Middle frontal gyrus (tissue), 1 donor: ENCODE measurements around the gene PPP1R1C.
A peak's percentile ranks its signal among the peaks of the same experiment; 100 is the strongest.

Source experiments
- DNase-seq: peaks from one replicate; pipeline ENCODE4 v3.0.0-alpha.2; 2015; ENCODE audit warnings: low spot score; ENCODE audit errors: extremely low spot score

Gene PPP1R1C

GRCh38 chr2:182062329-182062972 is 76.8 kb downstream of the PPP1R1C start:
- DNase-seq: no peak

- no peak for DNase-seq
Measured at GRCh38 chr2:182064019-182064778, 78.5 kb downstream of the PPP1R1C start.

DNA sequence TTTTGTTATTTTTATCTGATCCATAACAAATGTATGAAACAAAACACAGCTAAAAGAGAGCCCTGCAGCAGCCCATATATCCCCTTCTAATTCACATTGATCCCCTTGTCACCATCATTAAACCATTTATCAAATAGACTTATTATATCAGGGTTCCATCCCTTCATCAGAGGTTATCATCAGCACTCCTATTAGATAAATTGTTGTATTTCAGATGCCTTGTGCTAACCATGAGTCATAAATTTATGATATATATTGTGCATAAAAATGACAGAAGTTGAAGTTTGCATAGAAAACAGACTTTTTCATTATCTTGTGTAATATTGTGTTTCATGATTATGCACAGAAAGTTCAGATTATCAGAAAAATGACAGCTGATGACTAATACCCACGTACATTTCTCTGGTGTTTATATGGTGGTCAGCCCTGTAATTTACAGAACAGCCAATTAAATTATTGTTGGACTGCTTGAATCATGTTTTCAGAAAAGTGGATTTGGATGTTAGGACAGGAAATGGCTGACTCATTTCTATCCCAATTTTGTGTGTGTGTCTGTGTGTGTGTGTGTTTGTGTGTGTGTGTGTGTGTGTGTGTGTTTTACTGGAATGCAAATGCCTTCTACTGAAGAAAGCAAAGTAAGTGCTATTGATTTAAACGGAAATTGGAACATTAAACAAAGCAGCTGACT is 80.9 kb downstream of the PPP1R1C start:
- DNase-seq: no peak

DNA sequence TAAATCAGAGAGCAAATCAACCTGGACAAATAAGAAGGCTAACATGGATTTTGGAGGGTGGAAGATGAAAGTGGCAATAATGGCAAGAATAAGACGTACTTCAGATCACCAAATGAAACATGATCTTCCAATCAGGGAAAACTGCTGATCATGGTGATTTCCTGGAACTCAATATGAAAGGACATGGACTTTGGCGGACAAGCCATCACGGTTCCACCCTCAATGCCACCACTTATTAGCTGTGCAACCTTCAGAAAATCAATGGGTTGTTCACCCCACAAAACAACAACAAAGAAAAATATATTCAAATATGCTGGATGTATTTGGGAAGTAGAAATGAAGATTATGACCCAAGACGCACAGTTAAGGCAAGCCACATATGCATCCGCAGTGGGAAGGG is 81.7 kb downstream of the PPP1R1C start:
- no peak for DNase-seq

DNA sequence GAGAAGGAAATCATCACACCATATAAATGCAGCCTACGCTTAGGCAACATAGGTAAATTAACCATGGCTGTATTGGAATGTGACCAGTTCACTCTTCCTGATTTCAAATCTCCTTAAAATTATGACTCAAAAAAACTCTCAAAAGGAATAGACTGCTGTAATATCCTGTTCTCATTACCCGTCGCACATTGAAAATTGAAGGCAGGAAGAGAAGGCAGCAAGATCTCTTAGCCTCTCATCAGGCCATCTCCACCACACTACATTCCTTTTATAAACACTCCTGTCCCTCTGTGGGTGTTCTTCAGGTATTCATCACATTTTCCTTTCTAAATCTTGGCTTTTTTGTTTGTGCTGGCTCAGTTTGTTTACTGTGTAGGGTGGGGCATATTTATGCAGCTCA is 83.2 kb downstream of the PPP1R1C start:
- no peak for DNase-seq

GRCh38 chr2:182069416-182069815 is 83.8 kb downstream of the PPP1R1C start:
- no peak for DNase-seq

GRCh38 chr2:182069908-182070307 is 84.3 kb downstream of the PPP1R1C start:
- no peak for DNase-seq

DNA sequence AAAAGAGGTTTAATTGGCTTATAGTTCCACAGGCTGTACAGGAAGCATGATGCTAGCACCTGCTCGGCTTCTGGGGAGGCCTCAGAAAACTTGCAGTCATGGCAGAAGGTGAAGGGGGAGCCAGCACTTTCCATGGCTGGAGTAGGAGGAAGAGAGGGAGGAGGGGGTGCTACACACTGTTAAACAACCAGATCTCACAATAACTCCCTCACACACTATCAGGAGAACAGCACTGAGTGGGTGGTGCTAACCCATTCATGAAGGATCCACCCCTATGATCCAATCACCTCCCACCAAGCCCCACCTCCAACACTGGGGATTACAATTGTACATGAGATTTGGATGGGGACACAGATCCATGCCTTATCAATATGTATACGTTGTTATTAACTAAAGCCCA is 85.1 kb downstream of the PPP1R1C start:
- no peak for DNase-seq

DNA sequence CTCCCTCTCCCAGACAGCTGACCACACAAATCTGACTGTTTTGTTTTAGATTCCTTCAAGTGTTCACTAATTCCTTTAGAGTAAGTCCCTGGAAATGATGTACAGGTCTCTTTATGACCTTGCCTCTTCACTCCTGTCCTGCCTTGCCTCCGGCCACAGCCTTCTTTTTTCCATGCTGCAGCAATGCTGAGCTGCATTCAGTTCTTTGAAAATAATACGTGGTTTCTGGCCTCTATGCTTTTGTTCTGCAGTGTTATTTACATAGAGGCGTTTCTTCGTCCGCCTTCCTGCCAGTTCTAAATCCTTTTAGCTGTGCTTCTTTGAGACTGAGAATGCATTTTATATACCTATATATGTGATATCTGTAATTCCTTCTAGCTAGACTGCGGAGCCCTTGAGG is 87.2 kb downstream of the PPP1R1C start:
- DNase-seq: no peak

DNA sequence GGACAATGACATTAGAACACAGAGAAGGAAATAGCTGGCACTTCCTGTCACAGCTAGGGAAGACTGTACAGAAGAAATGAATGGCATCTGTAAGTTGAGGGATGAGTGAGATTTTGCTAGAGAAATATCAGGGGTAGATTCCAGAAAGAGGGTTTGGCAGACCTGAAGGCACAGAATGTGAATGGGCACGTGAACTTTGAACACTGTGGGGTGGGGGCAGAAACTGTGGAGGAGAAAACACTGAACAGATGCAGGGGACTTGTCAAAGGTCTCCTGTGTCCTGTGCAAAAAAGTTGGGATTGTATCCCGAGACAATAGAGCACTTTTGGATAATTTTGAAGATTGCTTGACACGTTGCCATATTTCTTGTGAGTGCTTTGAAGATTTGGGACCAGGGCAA is 88.0 kb downstream of the PPP1R1C start:
- no peak for DNase-seq

- DNase-seq: no peak
Measured at GRCh38 chr2:182077023-182077422, 91.4 kb downstream of the PPP1R1C start.

GRCh38 chr2:182077448-182078142 is 91.9 kb downstream of the PPP1R1C start:
- DNase-seq: peak; percentile 38

GRCh38 chr2:182078988-182079602 is 93.4 kb downstream of the PPP1R1C start:
- no peak for DNase-seq

DNA sequence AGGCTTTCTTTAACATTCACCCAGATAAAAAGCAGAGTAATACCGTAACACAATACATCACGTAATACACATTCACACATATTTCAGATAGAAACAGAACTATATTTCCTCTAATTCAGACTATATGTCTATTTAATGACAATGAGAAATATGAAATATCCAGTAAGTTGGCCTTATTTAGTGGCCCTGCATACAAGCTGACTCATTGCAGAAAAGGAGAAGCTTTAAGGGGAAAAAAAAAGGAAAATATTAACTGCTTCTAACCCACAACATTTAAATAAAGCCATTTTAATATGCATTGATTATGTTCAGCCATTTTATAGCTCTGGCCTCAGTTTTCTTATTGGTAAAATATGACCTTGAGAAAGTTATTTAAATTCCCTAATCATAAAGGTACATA is 94.8 kb downstream of the PPP1R1C start:
- DNase-seq: no peak

DNA sequence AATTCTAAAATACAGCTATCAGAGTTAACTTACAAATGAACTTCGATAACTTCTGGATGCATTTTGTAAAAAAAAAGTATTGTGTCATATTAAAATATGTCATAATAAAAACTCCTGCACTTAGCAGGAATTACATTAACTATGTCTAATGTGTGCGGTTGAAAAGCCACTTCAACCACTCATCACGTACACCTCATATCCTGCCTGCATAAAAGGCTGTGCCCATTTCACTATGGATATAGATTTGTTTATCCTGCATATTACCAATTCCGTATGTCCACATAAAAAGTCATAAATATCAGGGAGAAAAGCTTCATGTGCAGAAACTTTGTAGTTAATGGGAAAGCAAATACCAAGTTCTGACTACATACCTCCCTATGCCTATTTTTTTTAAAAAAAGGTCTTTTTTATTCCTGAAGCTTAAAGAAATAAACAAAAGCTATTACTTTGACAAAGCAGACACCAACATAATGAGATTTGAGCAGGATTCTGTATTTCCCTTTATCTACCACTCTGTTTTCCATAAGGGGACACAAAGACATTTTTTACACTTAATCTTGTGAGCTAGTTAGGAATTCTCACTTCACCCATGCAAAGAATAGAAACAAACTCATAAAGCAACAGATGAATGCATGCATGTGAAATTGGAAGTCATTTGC is 96.1 kb downstream of the PPP1R1C start:
- no peak for DNase-seq

GRCh38 chr2:182088681-182089320 is 103.1 kb downstream of the PPP1R1C start:
- no peak for DNase-seq

- no peak for DNase-seq
Measured at GRCh38 chr2:182090486-182090885, 104.8 kb downstream of the PPP1R1C start.

DNA sequence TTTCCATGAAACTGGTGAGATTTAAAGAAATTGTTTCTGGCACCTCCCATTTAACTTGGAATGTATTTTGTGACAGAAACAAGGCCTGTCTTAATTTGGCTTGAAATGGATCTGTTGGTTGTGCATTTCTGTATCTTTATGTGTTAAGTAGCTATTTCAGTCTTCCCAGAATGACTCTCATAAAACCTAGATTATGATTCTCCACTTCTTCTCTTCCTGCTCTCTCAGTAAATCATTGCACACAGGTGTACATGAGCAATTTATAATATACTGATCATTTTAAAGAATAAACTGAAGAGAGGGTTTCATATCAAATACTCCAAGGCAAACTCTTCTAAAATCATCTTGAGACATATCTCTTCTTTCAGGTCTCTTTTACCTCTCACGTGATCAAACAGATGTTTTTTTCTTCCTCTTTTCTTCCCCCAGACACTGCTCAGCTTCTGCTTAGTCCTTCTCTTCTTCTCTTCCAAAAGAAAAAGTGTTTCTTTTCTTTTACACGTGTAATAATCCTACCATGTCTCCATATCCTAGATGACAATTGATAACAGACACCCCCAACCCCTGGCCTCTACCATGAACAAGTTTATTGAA is 112.0 kb downstream of the PPP1R1C start:
- no peak for DNase-seq

DNA sequence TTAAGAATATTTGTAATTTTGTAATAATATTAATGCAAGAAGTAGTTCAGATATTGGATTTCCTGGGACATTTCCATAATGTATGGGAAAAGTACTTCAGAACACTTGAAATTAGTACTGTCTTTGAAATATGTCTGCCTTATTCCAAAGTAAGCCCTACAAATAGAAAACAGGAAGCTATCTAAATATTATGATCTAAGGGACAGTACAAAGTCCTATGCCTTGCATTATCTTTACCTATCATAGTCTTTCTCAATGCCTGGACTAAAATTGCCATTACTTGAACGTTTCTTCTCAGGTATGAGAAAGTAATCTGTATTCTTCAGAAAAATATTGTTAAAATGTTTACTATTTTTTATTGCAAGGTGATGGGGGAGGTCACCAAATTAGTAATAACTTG is 113.0 kb downstream of the PPP1R1C start:
- no peak for DNase-seq

DNA sequence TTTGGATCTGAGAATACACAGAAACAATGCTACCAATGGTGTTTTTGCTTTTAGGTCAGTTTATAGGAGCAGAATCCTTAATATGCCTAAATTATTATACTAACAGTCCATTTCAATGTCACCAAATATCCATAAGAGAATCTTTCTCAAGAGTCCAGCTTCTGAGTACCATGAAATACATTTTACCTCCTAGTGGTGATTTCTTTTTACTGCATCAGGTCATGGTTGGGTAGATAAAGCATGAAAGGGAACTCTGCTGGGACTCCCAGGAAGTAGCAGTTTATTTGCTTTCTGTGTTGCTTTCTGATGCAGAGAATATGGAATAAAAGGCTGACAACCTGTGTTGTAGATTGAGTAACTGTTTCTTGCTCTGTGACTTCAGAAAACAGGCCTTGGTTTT is 115.6 kb downstream of the PPP1R1C start:
- DNase-seq: no peak
